Mammary epithelial cell (primary cell): ENCODE results near the gene CHCHD10.

Experiments
- EZH2 ChIP-seq: IDR thresholded peaks from 2 replicates; pipeline ENCODE4 v1.6.1; 2012; ENCODE audit warnings: low read length, inconsistent platforms, borderline replicate concordance
- TF ChIP-seq, protein P1 (sequence below), 2 donors: IDR thresholded peaks in 1 of 2; conservative IDR thresholded peaks in 1 of 2; 2 replicates each; pipeline ENCODE4 v1.5.1; 2011 to 2012; ENCODE audit warnings: inconsistent platforms in 2 of 2, low read length in 2 of 2, mild to moderate bottlenecking in 2 of 2, control low read depth in 1 of 2, low read depth in 1 of 2; ENCODE audit not compliant: insufficient read depth in 1 of 2; ENCODE audit errors: extremely low read depth in 1 of 2

DNA sequence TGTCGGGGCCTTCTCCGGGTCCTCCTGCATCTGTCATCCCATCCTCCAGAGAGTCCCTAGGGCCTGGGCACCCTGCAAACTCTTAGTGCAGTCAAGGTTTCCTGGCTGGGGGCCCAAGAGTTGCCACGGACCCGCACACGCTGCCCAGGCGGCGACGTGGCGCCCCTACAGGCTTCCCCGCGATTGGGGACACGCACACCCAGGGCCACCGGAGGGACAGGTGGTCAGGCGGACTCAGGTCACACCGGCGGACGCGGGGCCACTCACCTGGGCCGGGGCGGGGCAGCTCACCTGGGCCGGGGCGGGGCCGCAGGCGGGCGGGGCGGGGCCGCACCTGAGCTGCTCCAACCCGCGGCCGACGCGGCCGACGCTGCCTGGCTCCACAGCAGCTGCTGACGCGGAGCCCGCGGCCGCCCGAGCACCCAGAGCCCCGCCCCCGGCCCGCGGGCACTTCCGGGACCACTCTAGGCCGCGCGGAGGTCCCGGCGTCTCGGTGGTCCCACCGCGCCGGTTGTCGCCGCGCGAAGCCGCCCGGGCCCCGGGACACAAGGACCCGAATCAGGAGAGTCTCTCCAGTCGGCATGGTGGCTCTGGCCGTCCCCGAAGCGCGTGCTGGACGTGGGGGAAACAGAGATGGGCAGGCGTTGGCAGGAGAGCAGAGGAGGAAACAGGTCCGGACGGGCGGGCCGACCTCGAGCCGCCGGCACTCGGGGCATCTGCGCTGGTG is 16.9 kb downstream of the CHCHD10 start, which contains the start of gene ZNF70:
- TF ChIP-seq, protein P1, sequence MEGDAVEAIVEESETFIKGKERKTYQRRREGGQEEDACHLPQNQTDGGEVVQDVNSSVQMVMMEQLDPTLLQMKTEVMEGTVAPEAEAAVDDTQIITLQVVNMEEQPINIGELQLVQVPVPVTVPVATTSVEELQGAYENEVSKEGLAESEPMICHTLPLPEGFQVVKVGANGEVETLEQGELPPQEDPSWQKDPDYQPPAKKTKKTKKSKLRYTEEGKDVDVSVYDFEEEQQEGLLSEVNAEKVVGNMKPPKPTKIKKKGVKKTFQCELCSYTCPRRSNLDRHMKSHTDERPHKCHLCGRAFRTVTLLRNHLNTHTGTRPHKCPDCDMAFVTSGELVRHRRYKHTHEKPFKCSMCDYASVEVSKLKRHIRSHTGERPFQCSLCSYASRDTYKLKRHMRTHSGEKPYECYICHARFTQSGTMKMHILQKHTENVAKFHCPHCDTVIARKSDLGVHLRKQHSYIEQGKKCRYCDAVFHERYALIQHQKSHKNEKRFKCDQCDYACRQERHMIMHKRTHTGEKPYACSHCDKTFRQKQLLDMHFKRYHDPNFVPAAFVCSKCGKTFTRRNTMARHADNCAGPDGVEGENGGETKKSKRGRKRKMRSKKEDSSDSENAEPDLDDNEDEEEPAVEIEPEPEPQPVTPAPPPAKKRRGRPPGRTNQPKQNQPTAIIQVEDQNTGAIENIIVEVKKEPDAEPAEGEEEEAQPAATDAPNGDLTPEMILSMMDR (conservative IDR thresholded peaks at IDR 0.05 in 1 of 2, IDR thresholded peaks at IDR 0.05 in 1 of 2; ENCODE audit: extremely low read depth in 1 of 2, insufficient read depth in 1 of 2, low read depth in 1 of 2, low read length in 2 of 2), result no peak
- TF ChIP-seq EZH2, result no peak
